Upper lobe of right lung (tissue), 1 donor: ENCODE results near the gene MYPN. TPM values are rescaled to one million over a fixed set of nuclear protein-coding genes. Genes with fewer than 3 reads are reported as not detected.
"Not testable (repeated sequence)": the region's sequence is repeated elsewhere in the genome, so short reads cannot be mapped to it uniquely, and the experiment has no call there.

Source experiments
- ATAC-seq: fragments of 200-7000 bp; cut with Tn5 transposase; one replicate; pipeline ENCODE4 v1.9.1; 2020; ENCODE audit warnings: mild to moderate bottlenecking, moderate library complexity
- DNase-seq: peaks from one replicate; pipeline ENCODE4 v3.0.0-alpha.2; 2020
- H3K27ac ChIP-seq: fragments of 200-600 bp; one replicate; pipeline ENCODE4 v1.8.0; 2022
- H3K27me3 ChIP-seq: fragments of 200-600 bp; one replicate; pipeline ENCODE4 v1.8.0; 2022; ENCODE audit warnings: mild to moderate bottlenecking
- H3K36me3 ChIP-seq: fragments of 200-600 bp; one replicate; pipeline ENCODE4 v1.8.0; 2022
- H3K4me1 ChIP-seq: fragments of 200-600 bp; one replicate; pipeline ENCODE4 v1.8.0; 2022
- H3K4me3 ChIP-seq: fragments of 200-600 bp; one replicate; pipeline ENCODE4 v1.8.0; 2022; ENCODE audit warnings: mild to moderate bottlenecking
- H3K9me3 ChIP-seq: fragments of 200-600 bp; one replicate; pipeline ENCODE4 v1.8.0; 2022
- intact Hi-C: fragments of 100-400 bp; cut with DNase I; formaldehyde crosslinking; loops from one replicate; pipeline ENCODE4 v1.11.0; 2022
- total RNA-seq: library from RNA; stranded (reverse); fragmentation: NEBNext Ultra II Directional; extraction: Animal tissue kit (Norgen Biotek cat#: 25700); gene quantifications from one replicate; pipeline ENCODE4 v1.2.1, GENCODE V29; 2021
- TF ChIP-seq, protein P1 (sequence below): fragments of 200-600 bp; IDR thresholded peaks from one replicate; pipeline ENCODE4 v1.8.0; 2022; ENCODE audit warnings: antibody characterized with exemption
- donor health status: DM: no; HTN: yes; CAD: no; lungs with severe emphysema.

The MYPN gene
- total RNA-seq, 1 donor from 2014 or later = not detected

DNA sequence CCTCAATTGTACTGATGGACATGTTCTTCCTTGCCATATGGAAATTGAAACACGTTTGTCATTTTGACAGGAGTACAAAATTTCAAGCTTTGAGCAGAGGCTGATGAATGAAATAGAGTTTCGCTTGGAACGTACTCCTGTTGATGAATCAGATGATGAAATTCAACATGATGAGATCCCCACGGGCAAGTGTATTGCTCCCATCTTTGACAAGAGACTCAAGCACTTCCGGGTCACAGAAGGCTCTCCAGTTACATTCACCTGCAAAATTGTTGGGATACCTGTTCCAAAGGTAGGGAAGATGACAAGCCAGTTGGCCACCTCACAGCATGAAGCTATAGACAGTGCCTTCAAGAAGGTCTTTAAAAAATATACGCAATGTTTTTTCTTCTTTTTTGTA, 79.5 kb downstream of the MYPN start:
- DNase-seq (no peak), ATAC-seq (no peak)
- H3K27me3 ChIP-seq = peaks cover 6% of the 10 kb centered on the region
- no peaks in the 10 kb centered on the region for H3K9me3 ChIP-seq
- no peaks in the 10 kb centered on the region for H3K36me3 ChIP-seq
- intact Hi-C loops = no loop called here
- no peak overlapping the region for H3K27ac ChIP-seq
- H3K4me3 ChIP-seq = no peak overlapping the region
- TF ChIP-seq, protein P1, sequence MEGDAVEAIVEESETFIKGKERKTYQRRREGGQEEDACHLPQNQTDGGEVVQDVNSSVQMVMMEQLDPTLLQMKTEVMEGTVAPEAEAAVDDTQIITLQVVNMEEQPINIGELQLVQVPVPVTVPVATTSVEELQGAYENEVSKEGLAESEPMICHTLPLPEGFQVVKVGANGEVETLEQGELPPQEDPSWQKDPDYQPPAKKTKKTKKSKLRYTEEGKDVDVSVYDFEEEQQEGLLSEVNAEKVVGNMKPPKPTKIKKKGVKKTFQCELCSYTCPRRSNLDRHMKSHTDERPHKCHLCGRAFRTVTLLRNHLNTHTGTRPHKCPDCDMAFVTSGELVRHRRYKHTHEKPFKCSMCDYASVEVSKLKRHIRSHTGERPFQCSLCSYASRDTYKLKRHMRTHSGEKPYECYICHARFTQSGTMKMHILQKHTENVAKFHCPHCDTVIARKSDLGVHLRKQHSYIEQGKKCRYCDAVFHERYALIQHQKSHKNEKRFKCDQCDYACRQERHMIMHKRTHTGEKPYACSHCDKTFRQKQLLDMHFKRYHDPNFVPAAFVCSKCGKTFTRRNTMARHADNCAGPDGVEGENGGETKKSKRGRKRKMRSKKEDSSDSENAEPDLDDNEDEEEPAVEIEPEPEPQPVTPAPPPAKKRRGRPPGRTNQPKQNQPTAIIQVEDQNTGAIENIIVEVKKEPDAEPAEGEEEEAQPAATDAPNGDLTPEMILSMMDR = no peak
- no peaks in the 10 kb centered on the region for H3K4me1 ChIP-seq

DNA sequence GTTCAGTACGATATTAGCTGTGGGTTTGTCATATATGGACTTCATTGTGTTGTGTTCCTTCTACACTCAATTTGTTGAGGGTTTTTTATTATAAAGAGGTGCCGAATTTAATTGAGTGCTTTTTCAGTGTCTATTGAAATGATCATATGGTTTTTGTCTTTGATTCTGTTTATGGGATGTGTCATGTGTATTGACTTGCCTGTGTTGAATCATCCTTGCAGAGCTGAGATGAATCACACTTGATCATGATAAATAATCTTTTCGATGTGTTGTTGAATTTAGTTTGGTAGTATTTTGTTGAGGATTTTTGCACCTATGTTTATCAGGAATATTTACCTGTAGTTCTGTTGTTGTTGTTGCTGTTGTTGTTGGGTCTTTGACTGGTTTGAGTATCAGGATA, 82.8 kb downstream of the MYPN start:
- no peaks in the 10 kb centered on the region for H3K36me3 ChIP-seq
- H3K27ac ChIP-seq = no peak overlapping the region
- no peaks in the 10 kb centered on the region for H3K4me1 ChIP-seq
- peaks cover 5% of the 10 kb centered on the region for H3K27me3 ChIP-seq
- DNase-seq (no peak), ATAC-seq (no peak)
- H3K9me3 ChIP-seq = no peaks in the 10 kb centered on the region
- TF ChIP-seq, protein P1 = no peak
- H3K4me3 ChIP-seq = no peak overlapping the region
- intact Hi-C loops = no loop called here

DNA sequence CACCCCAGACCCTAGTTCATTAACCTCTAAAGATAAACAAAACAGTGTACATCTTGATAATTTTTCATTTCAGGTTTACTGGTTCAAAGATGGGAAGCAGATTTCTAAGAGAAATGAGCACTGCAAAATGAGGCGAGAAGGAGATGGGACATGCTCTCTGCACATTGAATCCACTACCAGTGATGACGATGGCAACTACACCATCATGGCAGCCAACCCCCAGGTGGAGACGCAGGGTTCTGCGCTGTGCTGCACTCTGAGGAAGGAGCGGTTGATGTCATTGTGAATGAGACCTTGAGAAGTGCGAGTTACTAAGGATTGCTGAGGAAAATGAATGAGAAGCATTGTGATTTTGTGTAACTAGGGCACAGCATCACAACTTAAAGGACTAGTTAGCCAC, 85.0 kb downstream of the MYPN start:
- no peak for ATAC-seq
- H3K27ac ChIP-seq = no peak overlapping the region
- H3K27me3 ChIP-seq = peaks cover 14% of the 10 kb centered on the region

DNA sequence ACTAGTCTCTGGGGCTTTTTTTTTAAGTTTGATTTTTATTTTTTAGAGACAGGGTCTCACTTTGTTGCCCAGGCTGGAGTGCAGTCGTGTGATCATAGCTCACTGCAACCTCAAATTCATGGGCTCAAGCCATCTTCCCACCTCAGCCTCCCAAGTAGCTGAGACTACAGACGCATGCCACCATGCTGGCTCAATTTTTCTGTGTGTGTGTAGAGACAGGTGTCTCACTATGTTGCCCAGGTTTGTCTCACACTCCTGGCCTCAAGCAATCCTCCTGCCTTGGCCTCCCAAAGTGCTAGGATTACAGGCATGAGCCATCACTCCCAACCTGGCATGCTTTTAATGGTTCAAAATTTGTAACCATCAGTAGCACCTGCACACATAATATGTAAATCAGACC, 86.5 kb downstream of the MYPN start:
- H3K9me3 ChIP-seq = not testable (repeated sequence)

More for the DNA sequence above, 85.0 kb downstream of the MYPN start:
- no peak for DNase-seq
- TF ChIP-seq, protein P1 = no peak
- Histone ChIP-seq H3K9me3 (no peaks in the 10 kb centered on the region), H3K4me3 (no peak overlapping the region), H3K36me3 (no peaks in the 10 kb centered on the region), H3K4me1 (no peaks in the 10 kb centered on the region)
- intact Hi-C loops = no loop called here

DNA sequence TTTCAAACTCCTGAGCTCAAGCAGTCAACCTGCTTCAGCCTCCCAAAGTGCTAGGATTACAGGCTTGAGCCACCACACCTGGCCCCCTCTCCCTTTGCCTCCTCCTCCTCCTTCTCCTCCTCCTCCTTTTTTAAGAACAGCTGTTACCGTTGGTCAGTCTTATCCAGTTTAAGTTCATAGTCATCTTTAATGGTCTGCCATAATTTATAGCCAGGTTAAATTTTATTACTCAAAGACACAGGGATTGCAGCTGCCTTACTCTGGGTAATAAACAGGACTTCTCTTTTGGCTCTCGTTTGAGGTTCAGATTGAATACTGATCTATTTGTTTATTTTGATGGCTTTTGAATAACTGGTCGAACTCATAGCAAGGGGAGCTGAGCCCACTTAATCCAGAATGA, 87.4 kb downstream of the MYPN start:
- TF ChIP-seq, protein P1 = no peak
- ATAC-seq (no peak), DNase-seq (no peak)
- Histone ChIP-seq H3K27ac (no peak overlapping the region), H3K36me3 (no peaks in the 10 kb centered on the region), H3K4me3 (no peak overlapping the region), H3K9me3 (no peaks in the 10 kb centered on the region), H3K4me1 (no peaks in the 10 kb centered on the region), H3K27me3 (peaks cover 15% of the 10 kb centered on the region)
- intact Hi-C loops = no loop called here

More for the DNA sequence above, 86.5 kb downstream of the MYPN start:
- DNase-seq, H3K36me3 ChIP-seq, H3K4me3 ChIP-seq, H3K27ac ChIP-seq, ATAC-seq, intact Hi-C loops, H3K4me1 ChIP-seq: not testable (repeated sequence)
- peaks cover 15% of the 10 kb centered on the region for H3K27me3 ChIP-seq

DNA sequence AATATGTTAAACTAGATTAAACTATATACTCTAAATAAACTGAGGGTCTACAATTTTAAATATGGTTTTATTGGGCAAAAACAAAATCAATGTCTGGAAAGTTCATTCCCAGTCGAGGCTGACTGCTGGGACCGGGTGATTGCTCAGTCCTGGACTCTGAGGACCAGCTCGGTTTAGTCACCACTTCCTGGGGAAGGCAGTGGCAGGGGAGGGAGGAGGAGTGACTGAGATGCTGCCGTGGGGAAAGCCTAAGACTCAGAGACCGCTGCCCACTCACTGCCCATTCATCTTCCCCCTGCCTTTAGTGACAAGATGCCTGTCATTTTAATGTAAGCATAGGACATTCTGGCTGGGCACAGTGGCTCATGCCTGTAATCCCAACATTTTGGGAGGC, 93.7 kb downstream of the MYPN start:
- intact Hi-C loops = no loop called here
- TF ChIP-seq, protein P1 = no peak
- no peaks in the 10 kb centered on the region for H3K4me1 ChIP-seq
- H3K9me3 ChIP-seq = no peaks in the 10 kb centered on the region
- no peak overlapping the region for H3K27ac ChIP-seq
- no peaks in the 10 kb centered on the region for H3K36me3 ChIP-seq
- peak; percentile 69 for ATAC-seq
- H3K4me3 ChIP-seq = no peak overlapping the region
- no peak for DNase-seq
- H3K27me3 ChIP-seq = peaks cover 3% of the 10 kb centered on the region
